ENCODE results near the gene PCSK2.

PCSK2 gene

GRCh38 chr20:17513939-17514338 is 287.1 kb downstream of the PCSK2 start:
- DNase-seq: no peak

GRCh38 chr20:17515053-17515452 is 288.2 kb downstream of the PCSK2 start:
- DNase-seq: no peak

- DNase-seq: no peak
Measured at GRCh38 chr20:17518339-17519052, 291.7 kb downstream of the PCSK2 start.

- no peak for DNase-seq
Measured at GRCh38 chr20:17519606-17520285, 292.9 kb downstream of the PCSK2 start.

GRCh38 chr20:17520583-17520982 is 293.7 kb downstream of the PCSK2 start:
- no peak for DNase-seq

GRCh38 chr20:17522528-17522927 is 295.7 kb downstream of the PCSK2 start:
- DNase-seq: no peak

- DNase-seq: no peak
Measured at GRCh38 chr20:17523326-17523725, 296.5 kb downstream of the PCSK2 start.

GRCh38 chr20:17524560-17524959 is 297.7 kb downstream of the PCSK2 start:
- no peak for DNase-seq

- no peak for DNase-seq
Measured at GRCh38 chr20:17525132-17525531, 298.3 kb downstream of the PCSK2 start.

- peak; percentile 11 for DNase-seq
Measured at GRCh38 chr20:17525650-17526049, 298.8 kb downstream of the PCSK2 start.

GRCh38 chr20:17529586-17529985 is 302.7 kb downstream of the PCSK2 start:
- DNase-seq: no peak

GRCh38 chr20:17530153-17530552 is 303.3 kb downstream of the PCSK2 start:
- no peak for DNase-seq

GRCh38 chr20:17530716-17531664 is 304.1 kb downstream of the PCSK2 start, which contains the start of gene BFSP1:
BFSP1 (minus strand) TSS chr20:17531379; CDS start chr20:17531329, 50 bp downstream.
- DNase-seq: peak; percentile 64

- DNase-seq: no peak
Measured at GRCh38 chr20:17531665-17532025, 304.8 kb downstream of the PCSK2 start.

GRCh38 chr20:17533396-17533795 is 306.6 kb downstream of the PCSK2 start:
- DNase-seq: peak; percentile 28

- no peak for DNase-seq
Measured at GRCh38 chr20:17534077-17534476, 307.2 kb downstream of the PCSK2 start.

Data from NCI-H2227 treated with DMSO at 0.1 percent for 48 hours (cell line).